ENCODE measurements around the gene RASEF. TPM values are rescaled to one million over a fixed set of nuclear protein-coding genes. Genes with fewer than 3 reads are reported as not detected.

RASEF gene
- total RNA-seq, 4 donors from 2014 or later, result 0.13 to 0.72 (median 0.33) TPM

DNA sequence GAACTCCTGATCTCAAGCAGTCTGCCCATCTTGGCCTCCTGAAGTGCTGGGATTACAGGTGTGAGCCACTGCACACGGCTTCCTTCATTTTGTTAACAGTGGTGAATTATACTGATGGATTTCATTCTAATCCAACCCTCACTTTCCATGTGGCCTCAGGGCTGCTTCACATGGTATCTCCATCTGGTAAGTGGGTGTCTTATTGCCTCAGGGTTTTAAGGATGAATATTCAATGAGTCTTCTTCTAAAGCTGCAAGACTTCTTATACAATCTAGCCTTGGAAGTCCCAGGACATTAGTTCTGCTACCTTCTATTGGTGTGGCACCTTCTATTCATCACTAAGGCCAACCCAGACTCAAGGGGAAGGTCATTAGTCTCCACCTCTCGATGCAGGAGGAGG lies 8.7 kb upstream of the RASEF start:
- H3K4me1 ChIP-seq, result no peaks in the 10 kb centered on the region
- ATAC-seq, result no peak
- no peaks in the 10 kb centered on the region for H3K9me3 ChIP-seq
- H3K36me3 ChIP-seq, result no peaks in the 10 kb centered on the region
- no peak overlapping the region for H3K27ac ChIP-seq
- WGBS, 2 donors (ENCODE audit: low coverage in 1 of 2), result 54 to 90% methylated on average over 1 to 2 of the region's 2 CpGs
- no peak overlapping the region for H3K4me3 ChIP-seq
- no peak for TF ChIP-seq POLR2A (IDR thresholded peaks at IDR 0.05)
- TF ChIP-seq, protein P1, sequence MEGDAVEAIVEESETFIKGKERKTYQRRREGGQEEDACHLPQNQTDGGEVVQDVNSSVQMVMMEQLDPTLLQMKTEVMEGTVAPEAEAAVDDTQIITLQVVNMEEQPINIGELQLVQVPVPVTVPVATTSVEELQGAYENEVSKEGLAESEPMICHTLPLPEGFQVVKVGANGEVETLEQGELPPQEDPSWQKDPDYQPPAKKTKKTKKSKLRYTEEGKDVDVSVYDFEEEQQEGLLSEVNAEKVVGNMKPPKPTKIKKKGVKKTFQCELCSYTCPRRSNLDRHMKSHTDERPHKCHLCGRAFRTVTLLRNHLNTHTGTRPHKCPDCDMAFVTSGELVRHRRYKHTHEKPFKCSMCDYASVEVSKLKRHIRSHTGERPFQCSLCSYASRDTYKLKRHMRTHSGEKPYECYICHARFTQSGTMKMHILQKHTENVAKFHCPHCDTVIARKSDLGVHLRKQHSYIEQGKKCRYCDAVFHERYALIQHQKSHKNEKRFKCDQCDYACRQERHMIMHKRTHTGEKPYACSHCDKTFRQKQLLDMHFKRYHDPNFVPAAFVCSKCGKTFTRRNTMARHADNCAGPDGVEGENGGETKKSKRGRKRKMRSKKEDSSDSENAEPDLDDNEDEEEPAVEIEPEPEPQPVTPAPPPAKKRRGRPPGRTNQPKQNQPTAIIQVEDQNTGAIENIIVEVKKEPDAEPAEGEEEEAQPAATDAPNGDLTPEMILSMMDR (IDR thresholded peaks at IDR 0.05), result no peak
- TF ChIP-seq EP300 (IDR thresholded peaks at IDR 0.05), result no peak
- TF ChIP-seq POLR2AphosphoS5 (IDR thresholded peaks at IDR 0.05), result no peak
- H3K27me3 ChIP-seq, result peaks cover 4% of the 10 kb centered on the region

GRCh38 chr9:83070261-83070660 lies 7.3 kb upstream of the RASEF start:
- no peak for TF ChIP-seq POLR2AphosphoS5 (IDR thresholded peaks at IDR 0.05)
- TF ChIP-seq, protein P1 (IDR thresholded peaks at IDR 0.05), result no peak
- no peak for TF ChIP-seq POLR2A (IDR thresholded peaks at IDR 0.05)
- no peak for TF ChIP-seq EP300 (IDR thresholded peaks at IDR 0.05)
- Histone ChIP-seq H3K9me3 (no peaks in the 10 kb centered on the region), H3K36me3 (no peaks in the 10 kb centered on the region), H3K4me3 (no peak overlapping the region), H3K27me3 (peaks cover 11% of the 10 kb centered on the region), H3K27ac (no peak overlapping the region), H3K4me1 (no peaks in the 10 kb centered on the region)
- no peak for ATAC-seq

DNA sequence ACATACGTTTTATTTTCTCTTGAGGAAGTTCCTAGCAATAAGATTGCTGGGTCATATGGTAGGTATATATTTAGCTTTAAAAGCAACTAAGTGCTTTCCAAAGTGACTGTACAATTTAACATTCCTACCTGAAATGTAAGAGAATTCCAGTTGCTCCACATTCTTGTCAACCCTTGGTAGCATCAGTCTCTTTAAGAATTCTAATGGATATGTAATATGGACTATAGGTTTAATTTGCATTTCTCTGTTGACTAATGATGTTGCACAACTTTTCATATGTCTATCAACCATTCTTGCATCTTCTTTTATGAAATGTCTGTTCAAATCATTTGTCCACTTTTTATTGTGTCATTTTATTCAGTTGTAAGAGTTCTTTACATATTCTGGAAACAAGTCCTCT lies 6.7 kb upstream of the RASEF start:
- no peaks in the 10 kb centered on the region for H3K4me1 ChIP-seq
- 20 to 88% methylated on average over 1 of the region's 1 CpG for WGBS, 2 donors (ENCODE audit: low coverage in 1 of 2)
- ATAC-seq, result no peak
- H3K9me3 ChIP-seq, result no peaks in the 10 kb centered on the region
- H3K36me3 ChIP-seq, result no peaks in the 10 kb centered on the region
- H3K27me3 ChIP-seq, result peaks cover 17% of the 10 kb centered on the region
- H3K27ac ChIP-seq, result no peak overlapping the region
- H3K4me3 ChIP-seq, result no peak overlapping the region
- TF ChIP-seq, protein P1 (IDR thresholded peaks at IDR 0.05), result no peak
- TF ChIP-seq POLR2A (IDR thresholded peaks at IDR 0.05), result no peak
- no peak for TF ChIP-seq POLR2AphosphoS5 (IDR thresholded peaks at IDR 0.05)
- TF ChIP-seq EP300 (IDR thresholded peaks at IDR 0.05), result no peak

DNA sequence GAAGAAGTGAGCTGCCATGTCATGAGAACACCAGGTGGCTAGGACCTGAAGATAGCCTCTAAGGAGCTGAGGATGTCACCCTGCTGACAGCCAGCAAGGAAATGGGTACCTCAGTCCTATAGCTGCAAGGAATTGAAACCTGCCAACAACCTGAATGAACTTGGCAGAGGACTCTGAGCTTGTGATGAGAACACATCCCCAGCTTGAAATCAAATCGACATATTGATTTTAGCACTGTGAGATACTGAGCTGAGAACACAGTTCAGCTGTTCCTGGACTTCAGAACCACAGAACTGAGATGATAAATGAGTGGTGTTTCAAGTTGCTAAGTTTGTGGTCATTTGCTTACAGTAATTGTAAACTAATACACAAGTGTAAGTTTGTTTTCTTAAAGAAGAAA lies 5.5 kb upstream of the RASEF start:
- no peaks in the 10 kb centered on the region for H3K36me3 ChIP-seq
- no peak for TF ChIP-seq EP300 (IDR thresholded peaks at IDR 0.05)
- H3K27me3 ChIP-seq, result peaks cover 30% of the 10 kb centered on the region
- no peak for ATAC-seq
- no peaks in the 10 kb centered on the region for H3K9me3 ChIP-seq
- 44 to 56% methylated on average over 1 of the region's 1 CpG for WGBS, 2 donors (ENCODE audit: low coverage in 1 of 2)
- no peak overlapping the region for H3K27ac ChIP-seq
- no peak overlapping the region for H3K4me3 ChIP-seq
- no peaks in the 10 kb centered on the region for H3K4me1 ChIP-seq

- 71 to 83% methylated on average over 2 of the region's 2 CpGs for WGBS, 2 donors (ENCODE audit: low coverage in 1 of 2)
- ATAC-seq, result no peak
Measured at GRCh38 chr9:83067579-83067978, 4.6 kb upstream of the RASEF start.

GRCh38 chr9:83066771-83067170 lies 3.8 kb upstream of the RASEF start:
- no peak for ATAC-seq
- 72 to 79% methylated on average over 4 to 5 of the region's 5 CpGs for WGBS, 2 donors (ENCODE audit: low coverage in 1 of 2)
- TF ChIP-seq POLR2A (IDR thresholded peaks at IDR 0.05) (no peak), EP300 (IDR thresholded peaks at IDR 0.05) (no peak), POLR2AphosphoS5 (IDR thresholded peaks at IDR 0.05) (no peak)
- TF ChIP-seq, protein P1 (IDR thresholded peaks at IDR 0.05), result no peak

More at GRCh38 chr9:83067579-83067978, 4.6 kb upstream of the RASEF start:
- Histone ChIP-seq H3K27ac (no peak overlapping the region), H3K36me3 (no peaks in the 10 kb centered on the region), H3K9me3 (no peaks in the 10 kb centered on the region), H3K4me3 (no peak overlapping the region), H3K27me3 (peaks cover 38% of the 10 kb centered on the region), H3K4me1 (peaks cover 0 to 7% (median 4%) of the 10 kb centered on the region in 3 donors)
- TF ChIP-seq POLR2A (IDR thresholded peaks at IDR 0.05) (no peak), EP300 (IDR thresholded peaks at IDR 0.05) (no peak)

More at GRCh38 chr9:83066771-83067170, 3.8 kb upstream of the RASEF start:
- Histone ChIP-seq H3K4me1 (peaks cover 0 to 15% (median 8%) of the 10 kb centered on the region in 3 donors), H3K27me3 (peaks cover 46% of the 10 kb centered on the region), H3K9me3 (no peaks in the 10 kb centered on the region), H3K27ac (no peak overlapping the region), H3K4me3 (no peak overlapping the region), H3K36me3 (no peaks in the 10 kb centered on the region)

Data from gastroesophageal sphincter (tissue), 4 donors.